Activated CD8-positive, alpha-beta memory T cell treated with anti-CD3 and anti-CD28 coated beads for 4 hours (primary cell): ENCODE results near the gene COX6A2.
"Not testable (repeated sequence)": the region's sequence is repeated elsewhere in the genome, so short reads cannot be mapped to it uniquely, and the experiment has no call there.

Experiments
- DNase-seq, 2 donors: peaks; one replicate each; pipeline ENCODE4 v3.0.0-alpha.2; 2020; ENCODE audit warnings: low read depth in 2 of 2

COX6A2 gene

GRCh38 chr16:31461921-31462804, 34.0 kb upstream of the COX6A2 start:
- DNase-seq = no peak

DNA sequence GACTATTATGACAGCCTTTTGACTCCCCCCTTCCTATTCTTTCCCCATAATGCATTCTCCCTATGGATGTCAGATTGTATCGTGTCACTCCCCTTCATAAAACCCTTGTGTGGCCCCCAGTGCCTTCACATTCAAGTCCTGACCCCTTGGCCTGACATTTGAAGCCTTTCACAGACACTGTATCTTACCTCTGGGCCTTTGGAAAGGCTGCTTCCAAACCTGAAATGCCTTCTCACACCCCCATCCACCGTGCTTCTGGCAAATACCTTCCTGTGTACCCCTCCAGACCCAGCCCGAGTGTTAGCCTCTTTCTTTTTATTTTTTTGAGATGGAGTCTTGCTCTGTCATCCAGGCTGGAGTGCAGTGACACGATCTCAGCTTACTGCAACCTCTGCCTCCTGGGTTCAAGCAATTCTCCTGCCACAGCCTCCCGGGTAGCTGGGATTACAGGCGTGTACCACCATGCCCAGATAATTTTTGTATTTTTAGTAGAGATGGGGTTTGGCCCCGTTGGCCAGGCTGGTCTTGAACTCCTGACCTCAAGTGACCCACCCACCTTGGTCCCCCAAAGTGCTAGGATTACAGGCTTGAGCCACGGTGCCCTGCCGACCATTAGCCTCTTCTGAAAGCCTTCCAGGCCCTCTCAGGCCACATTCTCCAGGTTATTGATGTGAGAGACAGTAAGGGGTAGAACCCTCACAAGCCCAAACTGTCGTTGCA, 33.2 kb upstream of the COX6A2 start:
- no peak for DNase-seq

DNA sequence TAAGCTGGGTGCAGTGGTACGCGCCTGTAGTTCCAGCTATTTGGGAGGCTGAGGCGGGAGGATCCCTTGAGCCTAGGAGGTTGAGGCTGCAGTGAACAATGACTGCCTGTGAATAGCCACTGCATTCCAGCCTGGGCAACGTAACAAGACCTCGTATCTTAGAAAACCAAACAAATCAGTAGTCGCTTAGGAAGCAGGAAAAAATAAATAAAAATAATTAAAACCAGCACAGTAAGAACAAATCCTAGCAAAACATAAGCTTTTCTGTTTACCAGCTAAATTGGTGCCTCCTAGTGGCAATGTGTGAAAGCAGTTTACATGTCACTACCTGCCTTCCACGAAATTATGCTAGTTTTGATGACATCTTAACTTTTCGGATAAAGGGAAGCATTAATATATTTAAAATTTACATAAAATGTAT, 32.4 kb upstream of the COX6A2 start:
- DNase-seq = no peak

DNA sequence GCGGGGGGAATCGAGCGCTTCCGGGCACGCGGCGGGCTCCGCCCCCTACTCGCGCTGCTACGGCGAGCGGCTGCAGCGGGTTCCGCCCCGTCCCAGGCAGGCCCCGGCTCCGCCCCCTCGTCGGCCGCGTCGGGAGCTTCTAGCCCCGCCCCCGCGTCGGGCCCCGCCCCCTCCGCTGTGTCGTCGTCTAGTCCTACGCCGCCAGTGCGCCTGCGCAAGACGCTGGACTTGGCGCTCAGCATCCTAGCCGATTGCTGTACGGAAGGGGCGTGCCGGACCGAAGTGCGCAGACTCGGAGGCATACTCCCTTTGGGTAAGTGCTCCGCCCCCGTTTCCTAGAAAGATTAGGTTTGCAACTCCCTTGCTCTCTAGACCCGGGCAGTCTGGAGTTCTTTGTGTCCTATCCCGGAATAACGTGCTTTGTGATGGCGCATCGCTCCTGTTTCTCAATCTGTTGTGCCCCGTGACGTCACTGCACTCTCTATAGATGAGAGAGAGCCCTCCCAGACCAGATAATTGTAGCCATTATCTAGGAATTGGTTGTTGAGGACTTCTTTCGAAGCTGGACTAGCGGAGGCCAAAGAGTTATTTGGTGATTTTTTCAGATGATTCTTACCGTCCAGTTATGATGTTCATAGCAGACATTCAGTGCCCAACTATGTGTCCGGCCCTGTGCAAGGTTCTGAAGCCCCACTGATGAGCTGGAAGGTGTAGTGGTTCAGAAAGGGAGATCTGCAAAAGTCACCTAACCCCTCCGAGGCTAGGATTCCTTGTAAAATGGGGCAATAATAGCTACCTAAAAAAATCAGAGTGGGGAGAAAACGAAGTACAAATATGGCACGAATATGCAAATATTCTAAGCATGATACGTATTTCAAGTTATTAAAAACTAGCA, 31.8 kb upstream of the COX6A2 start:
- DNase-seq = peak; percentile 100

DNA sequence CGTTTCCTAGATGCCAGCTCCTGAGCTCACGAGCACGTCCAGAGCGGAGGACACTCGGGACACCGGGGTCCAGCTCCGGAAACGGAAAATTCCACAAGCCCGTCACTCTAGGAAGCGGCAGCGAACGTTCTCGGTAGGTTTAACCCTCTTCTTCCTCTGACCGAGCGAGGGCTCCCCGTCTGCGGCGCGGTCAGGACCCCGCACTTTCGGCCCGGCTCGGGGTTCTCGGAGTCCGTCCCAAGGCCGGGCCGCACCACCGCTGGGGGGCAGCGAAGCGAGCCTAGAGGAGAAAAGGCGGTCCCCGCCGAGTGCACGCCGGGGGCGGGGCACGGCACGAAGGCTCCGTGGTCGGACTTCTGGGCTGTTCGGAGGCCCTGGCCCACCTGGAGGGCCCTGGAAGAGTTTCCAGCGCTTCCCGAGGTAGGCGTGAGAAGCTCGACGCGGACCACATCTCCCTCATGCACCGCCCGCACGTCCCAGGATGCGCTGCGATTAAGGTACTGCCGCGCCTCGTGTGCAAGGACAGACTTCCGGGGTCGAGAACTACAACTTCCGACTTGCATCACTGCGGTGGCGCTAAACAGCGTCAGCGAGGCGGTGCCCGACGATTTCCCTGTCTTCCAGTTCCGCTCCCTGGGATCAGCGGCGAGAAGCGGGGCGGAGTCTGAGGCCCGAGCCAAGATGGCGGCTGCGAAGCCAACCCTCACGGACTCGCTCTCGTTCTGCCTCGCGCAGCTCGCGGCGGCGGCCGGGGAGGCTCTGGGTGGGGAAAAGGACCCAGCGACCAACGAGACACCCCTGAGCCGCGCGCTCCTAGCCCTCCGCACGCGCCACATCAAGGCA, 30.9 kb upstream of the COX6A2 start, which contains the start of gene ARMC5:
Gene ARMC5, plus strand, starts transcription at position 658 of the 843 bp plus-strand sequence. Its CDS starts 24 bp downstream, at position 682.
- peak; percentile 92 to 96 for DNase-seq

DNA sequence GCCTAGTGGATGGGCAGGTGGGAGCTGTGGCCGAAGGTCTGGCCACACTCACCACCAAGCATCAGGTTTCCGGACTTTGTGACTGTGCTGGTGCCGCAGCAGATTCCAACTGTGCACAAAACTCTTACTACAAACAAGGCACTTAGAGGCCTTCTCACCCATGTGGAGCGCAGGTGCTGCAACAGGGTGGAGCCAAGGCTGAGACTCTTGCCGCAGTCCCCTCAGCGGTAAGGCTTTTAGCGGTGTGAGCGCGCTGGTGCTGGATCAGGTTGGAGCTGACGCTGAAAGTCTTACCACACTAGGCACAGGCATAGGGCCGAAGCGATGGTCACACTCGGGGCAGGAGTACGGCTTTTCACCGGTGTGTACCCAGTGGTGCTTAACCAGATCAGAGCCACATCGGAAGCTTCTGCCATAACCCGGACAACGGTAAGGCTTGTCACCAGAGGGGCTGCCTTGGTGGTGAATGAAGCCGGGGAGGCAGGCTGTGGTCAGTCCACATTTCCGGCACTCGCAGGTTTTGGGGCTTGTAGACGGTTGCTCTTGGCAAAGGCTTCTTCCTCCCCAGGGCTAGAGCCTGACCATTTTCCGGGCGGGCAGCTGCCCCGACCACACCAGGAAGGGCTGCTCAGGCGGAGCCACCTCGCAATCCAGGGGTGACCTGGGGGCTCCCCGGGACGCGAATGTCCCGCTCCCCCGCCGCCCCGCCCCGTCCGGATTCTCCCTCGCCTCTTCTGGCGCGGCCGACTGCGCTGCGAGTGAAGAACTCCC, 30.1 kb upstream of the COX6A2 start:
- peak in 1 of 2 donors; percentile 32 for DNase-seq

DNA sequence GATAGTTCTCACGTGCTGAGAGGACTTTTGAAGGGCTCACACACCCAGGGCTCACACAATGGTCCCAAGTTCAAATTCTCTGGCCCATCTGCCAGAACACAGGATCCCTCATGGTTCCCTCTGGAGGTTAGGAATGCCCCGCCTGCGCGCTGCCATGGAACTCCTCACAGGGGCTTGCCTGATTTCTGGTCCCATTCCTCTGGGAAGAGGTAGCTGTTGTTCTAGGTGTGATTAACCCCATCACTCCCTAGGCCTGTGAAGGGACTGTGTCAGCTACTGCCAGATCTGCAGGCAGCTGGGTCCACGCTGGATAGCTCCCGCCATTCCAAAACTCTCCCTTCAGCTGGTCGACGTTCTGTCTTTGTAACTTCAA, 28.8 kb upstream of the COX6A2 start:
- DNase-seq = no peak

GRCh38 chr16:31455601-31456314, 27.6 kb upstream of the COX6A2 start:
- DNase-seq = no peak

- no peak for DNase-seq
Observed at GRCh38 chr16:31453255-31454204, 25.4 kb upstream of the COX6A2 start.

- DNase-seq = no peak
Observed at GRCh38 chr16:31452631-31453106, 24.5 kb upstream of the COX6A2 start.

DNA sequence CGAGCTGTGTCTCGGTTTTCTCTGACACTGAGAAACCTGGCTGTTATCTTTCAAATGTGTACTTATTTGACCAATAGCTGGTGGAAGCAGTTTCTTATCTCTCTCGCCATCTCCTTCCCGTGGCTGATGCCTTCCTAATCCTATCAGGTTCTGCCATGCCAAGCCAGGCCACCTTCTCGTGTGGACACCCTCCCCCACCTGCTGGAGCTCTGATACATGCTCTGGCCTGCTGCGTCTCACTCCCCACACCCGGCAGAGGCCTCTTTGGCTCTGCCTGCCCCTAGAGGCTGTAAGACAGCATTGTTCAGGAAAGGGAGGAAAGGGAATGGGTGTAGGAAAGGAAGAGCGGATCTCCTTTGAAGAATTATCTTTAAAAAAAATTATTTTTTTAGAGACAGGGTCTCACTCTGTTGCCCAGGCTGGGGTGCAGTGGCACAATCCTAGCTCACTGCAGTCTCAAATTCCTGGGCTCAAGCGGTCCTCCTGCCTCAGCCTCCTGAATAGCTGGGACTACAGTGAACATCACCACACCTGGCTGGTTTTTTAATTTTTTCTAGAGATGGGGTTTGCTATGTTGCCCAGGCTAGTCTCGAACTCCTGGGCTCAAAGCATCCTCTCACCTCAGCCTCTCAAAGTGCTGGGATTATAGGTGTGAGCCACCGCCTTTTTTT, 23.7 kb upstream of the COX6A2 start:
- DNase-seq = no peak

DNA sequence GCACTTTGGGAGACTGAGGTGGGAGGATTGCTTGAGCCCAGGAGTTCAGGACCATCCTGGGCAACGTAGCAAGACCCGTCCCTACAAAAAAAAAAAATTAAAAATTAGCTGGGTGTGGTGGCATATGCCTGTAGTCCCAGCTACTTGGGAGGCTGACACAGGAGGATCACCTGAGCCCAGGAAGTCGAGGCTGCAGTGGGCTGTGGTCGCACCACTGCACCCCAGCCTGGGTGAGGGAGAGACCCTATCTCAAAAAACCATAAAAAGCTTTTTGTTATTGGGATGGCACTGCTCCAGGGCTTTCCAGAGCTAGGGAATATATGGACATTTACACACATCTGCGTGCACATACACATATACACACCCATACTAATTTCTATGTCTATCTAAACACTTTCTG, 23.0 kb upstream of the COX6A2 start:
- no peak for DNase-seq

GRCh38 chr16:31445931-31446330, 17.8 kb upstream of the COX6A2 start:
- not testable (repeated sequence) for DNase-seq

GRCh38 chr16:31441956-31442355, 13.8 kb upstream of the COX6A2 start:
- DNase-seq = no peak

DNA sequence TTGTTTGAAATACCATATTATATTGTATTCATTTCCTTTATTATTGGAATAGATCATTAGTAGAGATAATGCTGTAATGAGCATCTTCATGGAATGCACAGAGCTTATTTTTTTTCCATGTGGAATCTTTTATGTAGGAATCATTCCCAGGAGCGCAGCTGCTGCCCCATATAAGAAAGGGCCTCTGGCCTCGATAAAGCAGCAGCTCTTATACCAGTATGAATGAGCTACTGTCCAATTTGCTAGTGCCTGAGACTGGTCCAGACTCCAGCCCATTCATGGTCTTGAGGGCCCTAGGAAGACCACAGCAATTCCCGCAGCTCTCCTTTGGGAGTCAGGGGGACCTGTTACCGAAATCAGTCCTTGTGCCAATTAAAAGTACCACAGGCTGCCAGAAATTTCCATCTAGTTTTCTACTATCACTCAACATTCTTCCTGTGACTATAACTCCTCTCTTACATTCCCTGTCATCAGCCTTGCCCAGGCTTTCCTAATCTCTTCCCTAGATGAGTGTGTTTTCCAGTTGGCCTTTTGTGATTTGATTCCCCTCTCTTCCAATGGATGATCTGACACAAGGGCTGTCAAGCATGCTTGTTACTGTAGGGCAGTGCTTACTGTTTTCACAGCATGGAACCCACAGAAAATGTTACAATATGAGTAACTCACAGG, 12.5 kb upstream of the COX6A2 start:
- DNase-seq = no peak

- DNase-seq = no peak
Observed at GRCh38 chr16:31439519-31439918, 11.4 kb upstream of the COX6A2 start.

GRCh38 chr16:31439023-31439422, 10.9 kb upstream of the COX6A2 start:
- not testable (repeated sequence) for DNase-seq
